GM12878 (cell line): ENCODE results near the gene LHCGR. TPM values are rescaled to one million over a fixed set of nuclear protein-coding genes. Genes with fewer than 3 reads are reported as not detected.

Experiments used
- ATAC-seq: fragments of 200-7000 bp; cut with Tn5 transposase; 3 replicates; pipeline ENCODE4 v1.9.1; 2020; ENCODE audit warnings: mild to moderate bottlenecking, moderate library complexity
- BruUV-seq: library from RNA; stranded (reverse); fragments of 400-500 nt; replicated peaks from 2 replicates; lab custom pipeline; 2021; lab: Mats Ljungman, UMichigan
- CTCF ChIA-PET: fragments of 300-600 bp; sonication (Branson Sonifier 250); formaldehyde crosslinking; extraction: SDS; loops from one replicate; lab custom pipeline; 2021; ENCODE audit warnings: inconsistent platforms; lab: Yijun Ruan, JAX
- POLR2A ChIA-PET: fragments of 350-600 bp; formaldehyde crosslinking; extraction: SDS; loops from one replicate; lab custom pipeline; 2021; ENCODE audit warnings: inconsistent platforms; lab: Charles Lee
- RAD21 ChIA-PET: fragments of 300-600 bp; sonication (Branson Sonifier 250); formaldehyde crosslinking; loops from one replicate; lab custom pipeline; 2023; ENCODE audit warnings: antibody characterized with exemption; ENCODE audit not compliant: unreplicated experiment; lab: Charles Lee
- SMC1A ChIA-PET: fragments of 300-600 bp; sonication (Branson Sonifier 250); formaldehyde crosslinking; loops from one replicate; lab custom pipeline; 2023; ENCODE audit not compliant: unreplicated experiment, uncharacterized antibody; lab: Charles Lee
- DNase-seq: peaks from one replicate; pipeline ENCODE4 v3.0.0-alpha.2; 2011; ENCODE audit warnings: low read depth, low spot score
- FAIRE-seq: peaks from 3 replicates; lab custom pipeline; 2011; peaks lifted over from hg19 to GRCh38; lab: Jason Lieb, UNC
- H2AFZ ChIP-seq: 2 replicates; pipeline ENCODE4 v1.6.0; 2011; ENCODE audit warnings: low read depth, low read length, control low read depth; ENCODE audit not compliant: control insufficient read depth
- H3K27ac ChIP-seq: 2 replicates; pipeline ENCODE4 v1.5.1; 2011; ENCODE audit warnings: control low read depth; ENCODE audit not compliant: control insufficient read depth, insufficient read depth
- H3K27me3 ChIP-seq, 2 experiments: replicated peaks in 1 of 2; 2 replicates each; pipeline versions ENCODE4 v1.6.0 to v1.6.1; 2011; ENCODE audit warnings: low read length in 1 of 2; ENCODE audit not compliant: control insufficient read depth in 2 of 2, insufficient read depth in 2 of 2
- H3K36me3 ChIP-seq, 2 experiments: 2 replicates each; pipeline ENCODE4 v1.5.1; 2011; ENCODE audit warnings: low read length in 1 of 2; ENCODE audit not compliant: control insufficient read depth in 2 of 2, insufficient read depth in 2 of 2
- H3K4me1 ChIP-seq: 2 replicates; pipeline ENCODE4 v1.6.1; 2011; ENCODE audit warnings: mild to moderate bottlenecking, low read length, moderate library complexity, mixed read lengths; ENCODE audit not compliant: control insufficient read depth, insufficient read depth
- H3K4me2 ChIP-seq: 2 replicates; pipeline ENCODE4 v1.6.0; 2011; ENCODE audit warnings: control low read depth; ENCODE audit not compliant: control insufficient read depth, insufficient read depth
- H3K4me3 ChIP-seq: fragments of 200-600 bp; sonication (generic); 2 replicates; pipeline ENCODE4 v1.5.1; 2016
- H3K79me2 ChIP-seq: 2 replicates; pipeline ENCODE4 v1.6.0; 2011; ENCODE audit warnings: low read length; ENCODE audit not compliant: control insufficient read depth, insufficient read depth
- H3K9ac ChIP-seq: 2 replicates; pipeline ENCODE4 v1.8.0; 2011; ENCODE audit warnings: low read length, control low read depth, mixed read lengths; ENCODE audit not compliant: control insufficient read depth, insufficient read depth
- H3K9me3 ChIP-seq: replicated peaks from 3 replicates; pipeline ENCODE4 v1.5.1; 2011; ENCODE audit warnings: mild to moderate bottlenecking, low read length; ENCODE audit not compliant: control insufficient read depth, insufficient read depth
- H4K20me1 ChIP-seq: 2 replicates; pipeline ENCODE4 v1.6.0; 2011; ENCODE audit not compliant: control insufficient read depth, insufficient read depth
- ATF7 ChIP-seq: fragments of 450-650 bp; IDR thresholded peaks from 2 replicates; pipeline ENCODE4 v1.6.1; 2016; ENCODE audit warnings: low read depth, mild to moderate bottlenecking
- EZH2 ChIP-seq: IDR thresholded peaks from 2 replicates; pipeline ENCODE4 v1.6.1; 2012; ENCODE audit warnings: low read depth, mild to moderate bottlenecking, control low read depth, inconsistent platforms, low read length, borderline replicate concordance; ENCODE audit not compliant: control insufficient read depth
- IKZF1 ChIP-seq: fragments of 450-650 bp; conservative IDR thresholded peaks from 2 replicates; pipeline ENCODE4 v1.6.1; 2017; ENCODE audit warnings: antibody characterized with exemption, mild to moderate bottlenecking
- KDM1A ChIP-seq: fragments of 200-600 bp; sonication (generic); IDR thresholded peaks from 2 replicates; pipeline ENCODE4 v1.6.1; 2016; ENCODE audit warnings: borderline replicate concordance
- MYC ChIP-seq: IDR thresholded peaks from 2 replicates; pipeline ENCODE4 v1.6.1; 2011; ENCODE audit warnings: mild to moderate bottlenecking, low read length, moderate library complexity, inconsistent platforms; ENCODE audit not compliant: insufficient read depth, insufficient replicate concordance, insufficient read length, severe bottlenecking
- NR2C2 ChIP-seq: IDR thresholded peaks from 2 replicates; pipeline ENCODE4 v1.6.1; 2011; ENCODE audit warnings: borderline replicate concordance, low read depth; ENCODE audit not compliant: control insufficient read depth, insufficient read length
- PRDM15 ChIP-seq: fragments of 450-650 bp; formaldehyde crosslinking; IDR thresholded peaks from 2 replicates; pipeline ENCODE4 v1.4.0; 2020; ENCODE audit warnings: mild to moderate bottlenecking, moderate library complexity
- RAD51 ChIP-seq: fragments of 450-650 bp; IDR thresholded peaks from 2 replicates; pipeline ENCODE4 v1.6.1; 2016; ENCODE audit warnings: moderate library complexity, mild to moderate bottlenecking, inconsistent platforms
- SIN3A ChIP-seq: IDR thresholded peaks from 2 replicates; pipeline ENCODE4 v1.6.1; 2012; ENCODE audit warnings: low read depth, low read length, improper control_type of control experiment
- ZNF24 ChIP-seq: fragments of 450-650 bp; IDR thresholded peaks from 2 replicates; pipeline ENCODE4 v1.6.1; 2017; ENCODE audit warnings: antibody characterized with exemption, mild to moderate bottlenecking
- ZNF592 ChIP-seq: fragments of 450-650 bp; IDR thresholded peaks from 2 replicates; pipeline ENCODE4 v1.6.1; 2017; ENCODE audit warnings: mild to moderate bottlenecking, moderate library complexity
- WGBS: methylation state at CpG from one replicate; pipeline ENCODE4 v1.1.6; 2016; ENCODE audit warnings: low lambda C conversion rate; ENCODE audit not compliant: insufficient replicate concordance, insufficient coverage; ENCODE audit errors: missing lambda C conversion rate; 5-methylcytosine and 5-hydroxymethylcytosine counted together
- in situ Hi-C: fragments of 300-500 bp; cut with MboI; formaldehyde crosslinking; loops from 9 replicates; pipeline ENCODE4 v1.14.3; 2018; ENCODE audit warnings: mixed read lengths
- intact Hi-C: fragments of 100-400 bp; cut with micrococcal nuclease; formaldehyde crosslinking; loops from one replicate; pipeline ENCODE4 v1.14.2; 2022; ENCODE audit not compliant: unreplicated experiment
- polyA plus RNA-seq, 11 experiments: library from polyadenylated mRNA; depleted of rRNA in 4 of 11; unstranded in 6 of 11; stranded (reverse) in 5 of 11; fragments of >200 nt; fragmentation: Nextera tagmentation in 4 of 11; fragmentation: Illumina TruSeq in 1 of 11; extraction: Ambion mirVana in 4 of 11; extraction: Trizol in 1 of 11; gene quantifications; 1 replicate in 1 of 11; 2 replicates in 10 of 11; pipeline versions ENCODE4 v1.2.1 to v1.2.3, GENCODE V29; 2011 to 2016; ENCODE audit warnings: inconsistent platforms in 2 of 11, missing spikeins in 2 of 11, low read depth in 1 of 11
- total RNA-seq, 4 experiments: library from RNA; depleted of rRNA in 3 of 4; stranded (reverse); fragments of >200 nt in 3 of 4; fragmentation: Illumina TruSeq in 1 of 4; extraction: Trizol in 1 of 4; gene quantifications; 2 replicates each; pipeline versions ENCODE4 v1.2.1 to v1.2.3, GENCODE V29; 2013 to 2021

The LHCGR gene
- total and polyA plus RNA-seq, 10 of the 15 experiments (the other 5 are each of a cell fraction or from before 2014, with no cell fraction given): 0.02 to 1.9 (median 0.13) TPM; not detected in 5

GRCh38 chr2:48799601-48800000 lies 44.1 kb upstream of the LHCGR start:
- WGBS: 20% methylated on average over 6 of the region's 6 CpGs
- H3K36me3 ChIP-seq: no peaks in the 10 kb centered on the region
- ATAC-seq (no peak), DNase-seq (no peak), FAIRE-seq (no peak)
- BruUV-seq: no TSS peak
- no peaks in the 10 kb centered on the region for H3K4me1 ChIP-seq
- CTCF ChIA-PET: no interaction called here
- H3K4me2 ChIP-seq: no peak overlapping the region
- in situ Hi-C loops: no loop called here
- SMC1A ChIA-PET: no interaction called here
- POLR2A ChIA-PET: no interaction called here
- no peak overlapping the region for H3K27ac ChIP-seq
- no peaks in the 10 kb centered on the region; a peak in 1 of 4 replicates for H3K27me3 ChIP-seq
- intact Hi-C loops: no loop called here
- H3K9ac ChIP-seq: no peak overlapping the region
- no peaks in the 10 kb centered on the region for H4K20me1 ChIP-seq
- H2AFZ ChIP-seq: no peak overlapping the region
- H3K9me3 ChIP-seq: no peaks in the 10 kb centered on the region
- H3K4me3 ChIP-seq: no peak overlapping the region
- RAD21 ChIA-PET: no interaction called here
- no peaks in the 10 kb centered on the region for H3K79me2 ChIP-seq
- no peak for TF ChIP-seq EZH2
- no peak for TF ChIP-seq ZNF24
- no peak for TF ChIP-seq SIN3A
- no peak for TF ChIP-seq NR2C2

- no peaks in the 10 kb centered on the region for H3K79me2 ChIP-seq
- in situ Hi-C loops: no loop called here
- no peak overlapping the region for H2AFZ ChIP-seq
- WGBS: 16% methylated on average over 2 of the region's 2 CpGs
- ChIA-PET CTCF (no interaction called here), SMC1A (no interaction called here), RAD21 (no interaction called here), POLR2A (no interaction called here)
- DNase-seq (no peak), FAIRE-seq (no peak), ATAC-seq (no peak)
- H3K27me3 ChIP-seq: no peaks in the 10 kb centered on the region; a peak in 1 of 4 replicates
- H3K4me3 ChIP-seq: no peak overlapping the region
- H3K4me1 ChIP-seq: no peaks in the 10 kb centered on the region
- no peak overlapping the region for H3K27ac ChIP-seq
- no TSS peak for BruUV-seq
- H3K4me2 ChIP-seq: no peak overlapping the region
- H4K20me1 ChIP-seq: no peaks in the 10 kb centered on the region
- intact Hi-C loops: no loop called here
- no peaks in the 10 kb centered on the region for H3K36me3 ChIP-seq
- no peak overlapping the region for H3K9ac ChIP-seq
- no peaks in the 10 kb centered on the region for H3K9me3 ChIP-seq
- TF ChIP-seq MYC (no peak), ZNF592 (no peak), RAD51 (no peak), IKZF1 (no peak), ATF7 (no peak), KDM1A (no peak), PRDM15 (CRISPR knock-in tag) (no peak)
These were observed 39.5 kb upstream of the LHCGR start for GRCh38 chr2:48795065-48795464.
